Stimulated activated naive B cell treated with anti-CD40 and anti-IgM and Interleukin-4, amounts not matched to agents 10 μg/mL and 1 μg/mL and 100 μg/mL, for 72 hours (primary cell): ENCODE measurements around the gene VASH2.
"Not testable (repeated sequence)": the region's sequence is repeated elsewhere in the genome, so short reads cannot be mapped to it uniquely, and the experiment has no call there.

Experiments
- ATAC-seq, 2 donors: fragments of 150-1000 bp; cut with Tn5 transposase; replicated peaks; 2 replicates each; pipeline ENCODE4 v1.10.0; 2021; ENCODE audit warnings: moderate library complexity in 1 of 2
- DNase-seq: peaks from one replicate; pipeline ENCODE4 v3.0.0; 2021
- H3K27ac Mint-ChIP-seq: one replicate; pipeline ENCODE4 v1.8.0; 2022; ENCODE audit warnings: mild to moderate bottlenecking, mixed read lengths
- H3K27me3 Mint-ChIP-seq, 2 donors: one replicate each; pipeline ENCODE4 v1.8.0; 2022; ENCODE audit warnings: mixed read lengths in 2 of 2
- H3K36me3 Mint-ChIP-seq, 2 donors: one replicate each; pipeline ENCODE4 v1.8.0; 2022; ENCODE audit warnings: mixed read lengths in 2 of 2, mild to moderate bottlenecking in 1 of 2
- H3K4me1 Mint-ChIP-seq, 2 donors: one replicate each; pipeline ENCODE4 v1.8.0; 2022; ENCODE audit warnings: mixed read lengths in 2 of 2, mild to moderate bottlenecking in 1 of 2
- H3K4me3 Mint-ChIP-seq, 2 donors: one replicate each; pipeline ENCODE4 v1.8.0; 2022; ENCODE audit warnings: mild to moderate bottlenecking in 2 of 2, mixed read lengths in 2 of 2, moderate library complexity in 1 of 2
- H3K9me3 Mint-ChIP-seq, 2 donors: one replicate each; pipeline ENCODE4 v1.8.0; 2022; ENCODE audit warnings: mixed read lengths in 2 of 2, mild to moderate bottlenecking in 1 of 2

The VASH2 gene

GRCh38 chr1:212955961-212956620, 5.8 kb downstream of the VASH2 start:
- Mint-ChIP-seq H3K4me3 (no peak overlapping the region), H3K9me3 (peaks cover 0 to 2% of the 10 kb centered on the region in 2 donors), H3K27me3 (peaks cover 30 to 33% of the 10 kb centered on the region in 2 donors), H3K4me1 (peaks cover 27 to 33% of the 10 kb centered on the region in 2 donors), H3K36me3 (no peaks in the 10 kb centered on the region), H3K27ac (no peak overlapping the region)
- ATAC-seq (no peak), DNase-seq (no peak)

- Mint-ChIP-seq H3K4me3 (no peak overlapping the region), H3K27ac (no peak overlapping the region), H3K4me1 (peaks cover 26% of the 10 kb centered on the region in 2 donors), H3K36me3 (no peaks in the 10 kb centered on the region), H3K9me3 (peaks cover 0 to 2% of the 10 kb centered on the region in 2 donors), H3K27me3 (peaks cover 17 to 26% of the 10 kb centered on the region in 2 donors)
- ATAC-seq (no peak), DNase-seq (no peak)
Measured at GRCh38 chr1:212957546-212957945, 7.2 kb downstream of the VASH2 start.

GRCh38 chr1:212958175-212958574, 7.8 kb downstream of the VASH2 start:
- Mint-ChIP-seq H3K4me1 (peaks cover 24 to 29% of the 10 kb centered on the region in 2 donors), H3K27ac (no peak overlapping the region), H3K4me3 (no peak overlapping the region), H3K36me3 (no peaks in the 10 kb centered on the region), H3K27me3 (peaks cover 12 to 19% of the 10 kb centered on the region in 2 donors), H3K9me3 (peaks cover 0 to 2% of the 10 kb centered on the region in 2 donors)
- ATAC-seq (no peak), DNase-seq (no peak)

GRCh38 chr1:212959266-212960220, 9.2 kb downstream of the VASH2 start:
- DNase-seq (peak; percentile 41), ATAC-seq (peak; percentile 61 to 74)
- Mint-ChIP-seq H3K4me3 (no peak overlapping the region), H3K4me1 (peaks cover 22 to 31% of the 10 kb centered on the region in 2 donors), H3K9me3 (peaks cover 0 to 2% of the 10 kb centered on the region in 2 donors), H3K36me3 (no peaks in the 10 kb centered on the region), H3K27me3 (peaks cover 9 to 10% of the 10 kb centered on the region in 2 donors), H3K27ac (peak overlapping the region; percentile 6)

DNA sequence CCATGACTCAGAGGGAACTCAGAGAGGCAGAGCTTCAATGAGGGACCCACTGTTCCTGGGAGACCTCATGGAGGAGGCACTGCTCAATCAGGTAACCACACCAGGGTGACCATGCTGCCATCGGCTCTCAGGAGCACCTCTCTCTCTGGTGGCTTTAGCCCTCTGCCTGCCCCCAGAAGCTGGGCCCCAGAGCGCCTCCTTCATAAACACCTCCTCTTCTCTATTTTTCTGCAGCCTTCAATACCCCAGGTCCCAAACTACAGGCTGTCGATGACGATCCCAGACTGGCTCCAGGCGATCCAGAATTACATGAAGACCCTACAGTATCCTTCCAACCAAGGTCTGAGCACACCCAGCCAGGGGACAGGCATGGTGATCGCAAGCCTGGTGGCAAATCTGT, 10.6 kb downstream of the VASH2 start:
- Mint-ChIP-seq H3K4me1 (peaks cover 10 to 19% of the 10 kb centered on the region in 2 donors), H3K9me3 (peaks cover 0 to 2% of the 10 kb centered on the region in 2 donors), H3K36me3 (no peaks in the 10 kb centered on the region), H3K4me3 (no peak overlapping the region), H3K27ac (no peak overlapping the region), H3K27me3 (peaks cover 4 to 11% of the 10 kb centered on the region in 2 donors)
- no peak for ATAC-seq
- DNase-seq, result no peak

DNA sequence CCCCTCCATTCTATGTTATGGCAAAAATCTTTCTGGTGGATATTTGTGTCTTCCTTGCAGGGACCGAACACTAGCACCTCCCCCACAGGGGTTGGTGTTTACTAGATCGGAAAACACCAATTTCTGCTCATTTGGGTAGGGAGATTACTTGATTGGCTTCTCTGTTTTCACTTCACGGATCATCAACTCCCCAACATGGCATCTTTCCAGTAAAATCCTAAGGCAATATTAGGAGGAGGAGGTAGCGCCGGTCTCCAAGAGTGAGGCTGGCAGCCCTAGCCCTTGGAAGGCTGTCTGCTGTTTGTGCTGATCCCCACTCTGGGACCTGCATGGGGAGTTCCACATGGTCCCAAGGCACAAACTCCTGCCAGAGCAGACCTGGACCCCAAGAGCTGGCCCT, 12.2 kb downstream of the VASH2 start:
- Mint-ChIP-seq H3K27ac (no peak overlapping the region), H3K9me3 (peaks cover 0 to 2% of the 10 kb centered on the region in 2 donors), H3K4me1 (peaks cover 6 to 16% of the 10 kb centered on the region in 2 donors), H3K36me3 (no peaks in the 10 kb centered on the region), H3K27me3 (peaks cover 5 to 7% of the 10 kb centered on the region in 2 donors), H3K4me3 (no peak overlapping the region)
- no peak for ATAC-seq
- no peak for DNase-seq

GRCh38 chr1:212964102-212964501, 13.8 kb downstream of the VASH2 start:
- no peak overlapping the region for H3K27ac Mint-ChIP-seq
- peaks cover 5 to 11% of the 10 kb centered on the region in 2 donors for H3K27me3 Mint-ChIP-seq
- ATAC-seq, result no peak
- no peak overlapping the region for H3K4me3 Mint-ChIP-seq
- peaks cover 0 to 2% of the 10 kb centered on the region in 2 donors for H3K9me3 Mint-ChIP-seq
- H3K36me3 Mint-ChIP-seq, result no peaks in the 10 kb centered on the region
- peaks cover 13 to 31% of the 10 kb centered on the region in 2 donors for H3K4me1 Mint-ChIP-seq
- no peak for DNase-seq

- not testable (repeated sequence) for H3K9me3 Mint-ChIP-seq, ATAC-seq, DNase-seq, H3K36me3 Mint-ChIP-seq, H3K27ac Mint-ChIP-seq, H3K4me3 Mint-ChIP-seq
- H3K4me1 Mint-ChIP-seq, result peaks cover 13 to 25% of the 10 kb centered on the region in 2 donors
- peaks cover 7 to 10% of the 10 kb centered on the region in 2 donors for H3K27me3 Mint-ChIP-seq
Measured at GRCh38 chr1:212964993-212965392, 14.7 kb downstream of the VASH2 start.

DNA sequence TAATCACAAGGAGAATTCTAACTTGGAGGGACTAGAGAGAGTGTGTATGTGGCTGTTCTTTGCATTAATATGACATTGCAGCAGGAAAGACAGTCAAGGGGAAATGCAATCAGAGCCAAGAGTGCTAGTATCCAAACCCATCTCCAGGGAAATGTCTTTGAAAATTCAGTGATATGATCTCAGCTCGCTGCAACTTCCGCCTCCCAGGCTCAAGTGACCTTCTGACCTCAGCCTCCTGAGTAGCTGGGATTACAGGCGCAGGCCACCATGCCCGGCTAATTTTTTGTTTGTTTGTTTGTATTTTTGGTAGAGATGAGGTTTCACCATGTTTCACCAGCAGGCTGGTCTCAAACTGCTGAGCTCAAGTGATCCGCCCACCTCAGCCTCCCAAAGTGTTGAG, 16.3 kb downstream of the VASH2 start:
- Mint-ChIP-seq H3K4me1 (peaks cover 10 to 22% of the 10 kb centered on the region in 2 donors), H3K4me3 (no peak overlapping the region), H3K27ac (no peak overlapping the region), H3K36me3 (no peaks in the 10 kb centered on the region), H3K27me3 (peaks cover 7 to 10% of the 10 kb centered on the region in 2 donors), H3K9me3 (no peaks in the 10 kb centered on the region)
- DNase-seq (no peak), ATAC-seq (no peak)

DNA sequence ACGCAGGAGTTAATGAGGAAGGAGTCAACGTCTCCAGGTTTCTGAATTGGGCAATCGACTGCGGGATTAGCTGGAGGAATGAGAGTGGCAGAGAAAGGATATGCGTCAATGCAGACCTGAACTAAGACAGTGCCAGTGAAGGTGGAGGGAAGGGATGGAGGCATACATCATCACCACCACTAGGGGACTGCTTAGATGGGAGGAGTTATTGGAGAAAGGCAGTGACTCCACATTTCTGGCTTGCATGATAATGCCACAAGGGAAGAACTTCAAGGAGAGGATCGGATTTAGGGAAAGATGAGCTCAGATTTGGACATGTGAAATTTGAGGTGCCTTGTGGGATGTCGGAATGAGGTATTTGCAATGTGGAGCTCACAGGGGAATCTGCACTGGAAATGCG, 17.5 kb downstream of the VASH2 start:
- H3K27me3 Mint-ChIP-seq, result peaks cover 7 to 10% of the 10 kb centered on the region in 2 donors
- H3K4me1 Mint-ChIP-seq, result peaks cover 10 to 22% of the 10 kb centered on the region in 2 donors
- ATAC-seq, result peak; percentile 79 to 84
- no peaks in the 10 kb centered on the region for H3K36me3 Mint-ChIP-seq
- H3K27ac Mint-ChIP-seq, result no peak overlapping the region
- H3K9me3 Mint-ChIP-seq, result no peaks in the 10 kb centered on the region
- DNase-seq, result no peak
- peak overlapping the region in 1 of 2 donors; percentile 5 for H3K4me3 Mint-ChIP-seq

- Mint-ChIP-seq H3K4me1 (peaks cover 10 to 17% of the 10 kb centered on the region in 2 donors), H3K27ac (no peak overlapping the region), H3K27me3 (peaks cover 7 to 10% of the 10 kb centered on the region in 2 donors), H3K36me3 (no peaks in the 10 kb centered on the region), H3K9me3 (no peaks in the 10 kb centered on the region), H3K4me3 (peak overlapping the region in 1 of 2 donors; percentile 5)
- ATAC-seq (peak; percentile 80 to 81), DNase-seq (no peak)
Measured at GRCh38 chr1:212968368-212968863, 18.1 kb downstream of the VASH2 start.

GRCh38 chr1:212970085-212970484, 19.7 kb downstream of the VASH2 start:
- H3K27ac Mint-ChIP-seq, result no peak overlapping the region
- H3K9me3 Mint-ChIP-seq, result no peaks in the 10 kb centered on the region
- DNase-seq, result no peak
- H3K36me3 Mint-ChIP-seq, result no peaks in the 10 kb centered on the region
- peaks cover 7 to 10% of the 10 kb centered on the region in 2 donors for H3K27me3 Mint-ChIP-seq
- H3K4me3 Mint-ChIP-seq, result no peak overlapping the region
- H3K4me1 Mint-ChIP-seq, result peaks cover 10 to 17% of the 10 kb centered on the region in 2 donors
- no peak for ATAC-seq

DNA sequence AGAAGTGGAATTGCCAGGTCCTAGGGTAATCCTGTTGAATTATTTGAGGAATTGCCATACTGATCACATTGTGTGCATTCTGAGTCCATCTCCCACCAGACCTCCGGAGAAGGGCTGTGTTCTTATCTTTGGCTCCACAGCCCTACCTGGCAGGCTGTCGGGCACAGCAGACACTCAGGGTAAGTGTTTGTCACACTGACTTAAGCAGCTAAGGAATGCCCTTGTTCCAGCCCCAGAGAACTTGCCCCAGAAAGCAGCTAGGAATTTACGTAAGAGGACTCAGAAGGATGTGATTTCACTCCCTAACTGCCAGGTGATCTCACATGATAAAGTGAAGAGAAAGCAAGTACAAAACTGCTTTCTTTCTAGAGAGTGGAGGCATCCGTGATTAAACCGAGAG, 21.0 kb downstream of the VASH2 start:
- Mint-ChIP-seq H3K27ac (no peak overlapping the region), H3K4me3 (no peak overlapping the region), H3K36me3 (no peaks in the 10 kb centered on the region), H3K4me1 (peaks cover 10 to 17% of the 10 kb centered on the region in 2 donors), H3K9me3 (no peaks in the 10 kb centered on the region), H3K27me3 (peaks cover 4 to 8% of the 10 kb centered on the region in 2 donors)
- no peak for DNase-seq
- no peak for ATAC-seq

DNA sequence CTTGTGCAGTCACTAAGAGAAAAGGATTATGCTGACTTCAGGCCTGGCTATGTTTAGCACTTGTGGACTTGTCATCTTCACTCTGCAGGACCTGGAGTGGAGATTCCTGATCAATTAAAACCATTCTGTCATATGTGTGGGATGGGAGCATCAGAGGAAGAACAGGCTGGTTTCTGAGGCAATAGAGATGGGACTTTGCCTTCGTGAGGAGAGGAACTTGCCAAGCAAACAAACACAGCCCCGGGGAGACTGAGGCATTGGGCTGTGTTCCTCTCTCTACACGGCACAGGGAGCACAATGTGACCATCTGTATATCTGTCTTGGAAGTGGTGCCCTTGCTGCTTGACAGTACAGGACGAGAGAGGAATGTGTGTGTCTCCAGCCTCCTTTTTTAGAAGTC, 23.1 kb downstream of the VASH2 start:
- H3K27ac Mint-ChIP-seq, result no peak overlapping the region
- no peak overlapping the region for H3K4me3 Mint-ChIP-seq
- no peaks in the 10 kb centered on the region for H3K9me3 Mint-ChIP-seq
- H3K36me3 Mint-ChIP-seq, result no peaks in the 10 kb centered on the region
- DNase-seq, result no peak
- peaks cover 0 to 5% of the 10 kb centered on the region in 2 donors for H3K27me3 Mint-ChIP-seq
- peaks cover 3 to 5% of the 10 kb centered on the region in 2 donors for H3K4me1 Mint-ChIP-seq
- no peak for ATAC-seq
